Fibroblast of skin of left quadriceps (primary cell): ENCODE results near the gene KIAA0232.

Source experiments
- DNase-seq, 2 experiments: peaks; one replicate each; pipeline ENCODE4 v3.0.0-alpha.2; 2013; ENCODE audit warnings: low read depth in 2 of 2

Gene KIAA0232

DNA sequence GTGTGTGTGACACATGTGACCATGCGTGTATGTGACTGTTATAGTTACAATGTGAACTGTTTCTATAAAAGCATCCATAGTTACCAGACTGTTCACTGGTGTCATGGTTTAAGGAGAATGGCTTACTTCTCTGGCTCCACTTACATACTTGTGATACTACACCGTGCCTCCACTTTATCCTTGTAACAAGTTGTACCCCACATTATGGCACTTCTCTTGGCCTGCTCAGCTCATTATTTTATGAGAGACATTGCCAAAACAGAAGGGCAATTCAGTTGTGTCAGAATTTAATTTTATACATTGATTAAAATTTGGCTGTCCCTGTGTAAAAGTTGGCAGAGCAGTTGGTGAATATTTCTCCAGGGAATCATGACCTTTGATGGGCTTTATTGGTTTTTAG, 64.7 kb downstream of the KIAA0232 start:
- DNase-seq = no peak

DNA sequence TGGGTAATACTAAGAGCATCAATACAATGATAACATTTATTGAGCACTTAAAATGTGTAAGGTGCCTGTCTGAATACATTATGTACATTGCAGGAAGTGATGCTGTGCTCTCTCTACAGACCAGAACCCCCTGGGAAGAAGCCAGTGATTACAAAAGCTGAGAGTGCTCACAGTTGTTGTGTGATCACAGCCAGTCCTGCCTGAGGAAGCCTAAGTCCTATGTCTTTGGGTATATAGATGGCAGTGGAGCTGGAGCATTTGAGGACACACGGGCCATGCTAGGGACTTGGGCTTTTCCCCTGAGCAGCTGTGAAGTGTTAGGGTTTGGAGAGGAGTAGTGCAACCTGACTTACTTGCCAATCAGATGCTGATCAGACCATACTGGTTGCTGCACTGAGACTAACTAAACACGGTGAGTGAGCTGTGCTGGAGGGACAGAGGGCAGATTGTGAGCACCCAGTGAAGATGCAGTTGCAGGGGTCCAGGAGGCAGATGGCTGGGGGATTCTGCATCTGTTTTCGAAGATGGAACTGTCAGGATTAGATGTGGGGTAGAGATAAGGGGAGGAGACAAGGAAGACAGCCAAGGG, 66.3 kb downstream of the KIAA0232 start:
- DNase-seq = no peak

DNA sequence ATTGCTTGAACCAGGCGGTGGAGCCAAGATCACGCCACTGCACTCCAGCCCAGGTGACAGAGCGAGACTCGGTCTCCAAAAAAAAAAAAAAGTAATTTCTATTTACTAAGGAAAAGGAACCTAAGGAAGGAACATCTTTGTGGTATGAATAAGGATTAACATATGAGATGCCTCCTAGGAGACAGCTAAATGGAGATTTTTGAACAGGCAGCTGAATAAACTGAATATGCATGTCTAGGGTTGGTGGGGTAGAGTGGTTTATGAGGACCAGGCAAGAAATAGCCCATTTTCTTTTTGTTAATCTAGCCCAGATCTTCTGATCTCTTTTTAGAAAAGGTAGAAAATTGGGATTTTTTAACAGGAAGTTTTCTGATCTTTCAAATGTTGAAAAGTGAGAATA, 67.2 kb downstream of the KIAA0232 start:
- DNase-seq = no peak

DNA sequence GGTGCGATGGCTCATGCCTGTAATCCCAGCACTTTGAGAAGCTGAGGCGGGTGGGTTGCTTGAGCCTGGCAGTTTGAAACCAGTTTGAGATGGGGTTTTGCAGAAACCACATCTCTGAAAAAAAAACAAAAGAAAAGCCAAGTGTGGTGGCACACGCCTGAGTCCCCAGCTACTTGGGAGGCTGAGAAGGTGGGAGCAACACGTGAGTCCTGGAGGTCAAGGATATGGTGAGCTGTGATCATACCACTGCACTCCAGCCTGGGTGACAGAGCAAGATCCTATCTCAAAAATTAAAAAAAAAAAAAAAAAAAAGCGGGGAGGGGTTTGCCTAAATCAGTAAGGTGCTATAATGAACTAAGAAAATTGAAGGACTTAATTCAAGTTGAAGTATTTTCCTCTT, 68.9 kb downstream of the KIAA0232 start:
- no peak for DNase-seq

DNA sequence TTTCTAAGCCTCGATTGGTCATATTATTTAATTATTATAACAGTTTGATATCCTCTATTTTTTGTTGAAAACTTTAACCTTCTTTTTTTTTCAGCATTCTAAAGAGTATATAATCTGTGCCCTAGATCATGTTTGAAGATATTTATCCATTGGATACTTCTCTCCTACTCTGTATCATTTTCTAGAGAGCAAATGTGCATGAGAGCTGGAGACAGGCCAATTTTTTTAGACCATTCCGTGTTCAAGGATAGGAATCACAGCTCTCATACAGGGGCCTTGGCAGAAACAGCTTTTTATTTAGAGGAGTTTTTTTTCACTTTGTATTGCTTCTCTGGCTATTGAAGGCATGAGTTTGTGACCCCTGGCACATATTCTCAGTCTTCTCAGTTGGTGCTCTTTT, 69.4 kb downstream of the KIAA0232 start:
- DNase-seq = no peak

DNA sequence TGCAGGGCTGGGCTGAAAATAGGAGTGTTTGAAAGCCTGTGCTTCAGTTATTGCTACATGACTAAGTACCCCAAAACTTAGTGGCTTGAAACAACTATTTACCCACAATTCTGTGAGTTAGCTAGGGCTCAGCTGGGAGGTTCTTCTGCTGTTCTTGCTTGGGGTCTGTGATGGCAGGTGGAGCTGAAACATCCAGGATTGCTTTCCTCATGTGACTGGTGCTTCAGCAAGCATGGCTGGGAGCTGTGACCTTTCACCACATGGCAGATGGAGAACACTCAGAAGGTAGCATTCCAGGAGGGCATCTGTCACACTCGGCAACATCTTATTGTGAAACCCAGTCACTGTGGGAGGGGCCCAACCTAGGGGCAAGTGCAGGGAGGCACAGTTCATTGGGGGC, 70.1 kb downstream of the KIAA0232 start:
- DNase-seq = no peak

DNA sequence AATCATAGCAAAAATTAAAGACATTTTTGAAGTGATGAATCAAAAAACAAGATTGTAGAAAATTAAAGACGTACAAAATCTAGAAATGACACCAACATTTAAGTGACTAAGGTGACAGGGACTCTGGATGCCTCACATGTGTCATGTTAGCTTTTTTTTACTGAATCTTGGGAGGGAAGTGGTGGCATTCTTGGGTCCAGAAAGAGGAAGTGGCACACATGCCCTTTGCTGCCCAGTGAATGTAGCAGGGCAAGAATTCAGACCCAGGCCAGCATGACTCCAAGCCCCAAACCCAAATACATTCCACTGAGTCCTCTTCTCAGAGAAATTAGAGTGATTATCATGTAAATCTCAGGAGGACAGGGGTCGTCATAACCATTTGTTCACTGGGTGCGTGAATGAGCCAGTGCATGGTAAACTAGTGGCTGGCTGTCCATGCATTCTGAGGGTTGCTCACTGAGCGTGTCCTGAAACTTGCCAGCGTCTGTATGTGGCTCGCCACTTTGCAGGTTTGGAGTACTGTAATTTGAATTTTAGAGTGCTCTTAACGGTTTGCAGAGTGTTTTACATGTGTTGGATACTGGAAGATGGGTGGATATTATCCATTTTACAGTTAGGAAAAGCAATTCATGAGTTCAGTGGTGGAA, 71.7 kb downstream of the KIAA0232 start:
- DNase-seq = no peak

DNA sequence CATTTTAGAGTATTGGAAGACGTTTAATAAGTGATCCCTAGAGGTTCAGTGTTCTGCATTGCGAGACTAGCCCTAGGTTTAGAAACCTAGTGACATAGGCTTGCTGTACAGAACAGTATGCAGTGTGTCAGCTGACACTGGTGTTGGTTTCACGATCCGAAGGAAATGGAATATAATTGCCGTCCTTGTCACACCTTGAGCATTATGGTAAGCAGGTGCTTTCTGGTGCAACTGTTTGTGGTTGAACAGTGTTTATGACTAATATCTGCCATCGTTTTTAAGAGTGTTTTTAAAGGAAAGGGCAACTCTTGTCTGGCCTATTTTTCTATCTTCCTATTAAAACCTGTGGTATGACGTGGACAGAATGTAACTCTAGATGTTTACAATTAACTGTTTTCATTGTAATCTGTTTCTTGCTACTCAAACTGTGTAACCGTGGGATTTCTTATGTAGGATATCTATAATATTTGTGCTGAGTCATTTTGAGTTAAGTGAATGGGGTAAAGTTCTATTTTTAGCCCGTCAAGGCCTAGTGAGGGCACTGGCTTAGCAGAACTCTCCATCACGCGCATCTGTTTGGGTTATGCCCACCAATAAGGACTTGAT, 73.3 kb downstream of the KIAA0232 start:
- peak; percentile 21 to 29 for DNase-seq

DNA sequence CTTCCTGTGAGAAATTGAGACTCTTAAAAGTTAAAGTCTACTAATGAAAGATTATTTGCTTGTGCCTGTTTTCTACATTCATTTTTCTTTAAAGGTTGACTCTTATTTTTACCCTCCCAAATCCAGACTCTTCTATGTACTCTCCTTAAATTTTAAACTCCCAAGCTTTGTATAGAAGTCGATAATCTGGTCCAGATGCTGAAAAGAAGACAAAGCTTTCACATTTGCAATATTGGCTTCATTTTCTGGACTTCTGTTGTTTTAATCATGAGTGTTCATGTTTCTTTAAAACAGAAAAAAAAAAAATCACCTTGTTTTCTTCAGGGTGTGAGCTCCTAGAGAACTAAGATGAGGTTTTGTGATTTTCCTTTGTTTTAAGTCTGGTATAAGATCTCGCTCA, 73.9 kb downstream of the KIAA0232 start:
- DNase-seq = no peak

DNA sequence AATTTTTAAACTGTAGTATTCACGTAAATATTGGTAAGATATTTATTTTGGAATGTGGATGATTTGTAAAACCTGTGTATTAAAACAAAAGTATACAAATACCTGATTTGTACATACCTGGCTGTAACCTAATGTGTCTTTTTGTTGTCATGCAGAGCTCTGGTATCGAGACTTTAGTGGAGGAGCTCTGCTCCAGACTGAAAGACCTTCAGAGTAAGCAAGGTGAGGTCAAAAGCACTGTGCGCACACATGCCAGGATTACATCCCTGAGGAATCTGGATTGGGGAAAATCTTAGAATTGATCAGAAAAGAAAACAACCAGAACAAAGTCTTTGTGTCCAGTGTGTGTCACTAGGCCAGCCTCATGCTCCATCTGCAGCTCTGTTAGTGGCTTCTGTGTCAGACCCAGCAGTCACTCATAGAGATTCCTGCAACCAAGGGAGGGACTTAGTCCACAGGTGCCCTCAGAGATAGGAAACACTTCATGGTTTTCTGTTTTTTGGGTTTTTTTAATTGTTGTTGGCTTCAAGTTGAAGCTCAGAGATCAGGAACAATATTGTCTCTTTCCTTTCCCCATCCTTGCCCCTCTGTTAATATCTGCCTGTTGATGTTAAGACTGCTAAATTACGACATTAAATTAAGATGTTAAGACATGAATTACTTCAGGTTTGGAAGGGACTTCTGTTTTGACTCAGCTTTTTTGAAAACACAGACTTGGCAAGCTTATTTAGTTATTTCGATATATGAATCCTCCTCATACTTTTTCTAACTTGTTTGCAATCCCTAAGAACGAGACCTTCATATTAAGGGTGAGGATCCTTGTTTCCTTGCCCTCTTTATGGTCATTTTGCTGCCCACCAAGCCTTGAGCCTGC, 74.7 kb downstream of the KIAA0232 start:
- DNase-seq = no peak

DNA sequence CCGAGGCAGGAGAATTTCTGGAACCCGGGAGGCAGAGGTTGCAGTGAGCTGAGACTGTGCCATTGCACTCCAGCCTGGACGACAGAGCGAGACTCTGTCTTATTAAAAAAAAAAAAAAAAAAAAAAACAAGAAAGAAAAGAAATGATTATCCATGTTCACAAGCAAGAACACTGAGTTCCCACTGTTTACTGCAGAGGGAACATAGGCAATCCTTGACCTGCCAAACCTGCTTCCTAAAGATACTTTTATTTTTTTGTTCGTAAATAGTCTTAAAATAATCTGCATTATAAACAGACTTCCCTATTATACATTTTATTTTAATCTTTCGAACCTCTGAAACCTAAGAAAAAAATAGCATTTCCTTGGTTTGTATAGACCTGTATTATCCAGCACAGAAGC, 76.5 kb downstream of the KIAA0232 start:
- no peak for DNase-seq

DNA sequence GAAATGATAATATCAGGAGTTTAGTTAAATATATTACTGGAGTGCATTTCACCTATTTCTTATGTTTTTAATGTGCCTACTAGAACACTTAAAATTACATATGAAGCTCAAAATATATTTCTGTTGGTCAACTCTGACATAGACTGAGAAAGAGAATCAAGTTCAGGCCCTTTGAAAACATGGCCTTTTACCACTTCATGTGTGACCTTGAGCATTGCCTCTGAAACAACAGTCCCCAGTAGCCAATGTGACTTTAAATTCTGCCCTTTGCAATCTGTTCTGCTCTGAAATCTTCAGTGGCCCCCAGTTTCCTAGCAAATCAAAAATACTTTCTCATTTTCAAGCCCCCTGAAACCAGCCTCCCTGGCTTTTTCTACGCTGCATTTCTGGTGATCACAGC, 77.0 kb downstream of the KIAA0232 start:
- no peak for DNase-seq

DNA sequence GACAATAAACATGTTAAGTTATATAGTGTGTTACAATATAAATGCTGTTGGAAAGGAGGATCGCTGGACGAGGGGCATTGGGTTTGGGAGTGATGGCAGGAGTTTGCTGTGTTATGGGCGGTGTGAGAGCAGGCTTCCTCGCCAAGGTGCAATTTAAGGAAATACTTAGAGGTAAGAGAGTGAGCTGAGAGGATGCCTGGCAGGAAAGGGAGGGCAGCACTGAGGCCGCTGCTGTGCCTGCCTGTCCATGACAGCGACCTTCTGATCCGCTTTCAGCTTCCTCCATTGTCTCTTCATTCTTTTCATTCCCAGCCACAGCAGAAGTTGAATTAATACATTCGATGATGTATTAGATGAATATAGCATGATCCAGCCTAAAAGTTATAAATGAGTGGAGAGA, 85.9 kb downstream of the KIAA0232 start:
- no peak for DNase-seq

DNA sequence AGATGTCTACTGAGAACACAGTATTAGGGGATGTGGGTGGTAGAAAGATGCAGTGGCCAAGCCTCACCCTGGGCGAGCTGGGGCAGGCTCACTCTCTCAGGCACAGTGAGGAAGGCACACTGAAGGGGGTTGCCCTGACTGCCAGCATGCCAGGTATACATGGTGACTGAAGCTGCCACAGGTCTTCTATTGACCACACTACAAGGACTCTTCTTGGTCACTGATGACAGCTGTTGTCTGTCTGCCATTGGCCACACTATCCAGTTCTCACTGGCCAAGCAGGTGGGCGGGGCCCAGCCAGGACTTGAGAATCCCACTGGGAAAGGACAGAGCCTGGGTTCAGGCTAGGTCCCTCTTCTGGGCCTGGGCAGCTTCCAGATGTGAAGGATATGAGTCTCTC, 87.4 kb downstream of the KIAA0232 start:
- no peak for DNase-seq

DNA sequence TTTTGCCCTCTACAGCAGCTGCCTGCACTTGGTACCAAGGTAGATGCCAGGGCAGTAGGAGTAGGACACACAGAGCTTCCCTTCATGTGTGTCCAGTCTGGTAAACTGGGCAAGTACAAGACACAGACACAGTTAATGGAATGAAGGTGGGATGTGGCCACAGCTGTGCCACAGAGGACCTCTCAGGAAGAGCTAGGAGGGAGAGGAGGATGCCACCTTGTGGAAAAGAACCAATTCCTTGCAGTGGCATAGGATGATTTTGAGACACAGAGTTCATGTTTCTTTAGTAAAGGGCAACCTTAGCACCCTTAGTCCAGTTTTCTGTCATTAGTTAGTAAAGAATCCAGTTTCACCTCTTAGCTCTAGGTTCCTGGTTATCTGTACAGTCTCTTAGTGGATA, 90.8 kb downstream of the KIAA0232 start:
- no peak for DNase-seq

DNA sequence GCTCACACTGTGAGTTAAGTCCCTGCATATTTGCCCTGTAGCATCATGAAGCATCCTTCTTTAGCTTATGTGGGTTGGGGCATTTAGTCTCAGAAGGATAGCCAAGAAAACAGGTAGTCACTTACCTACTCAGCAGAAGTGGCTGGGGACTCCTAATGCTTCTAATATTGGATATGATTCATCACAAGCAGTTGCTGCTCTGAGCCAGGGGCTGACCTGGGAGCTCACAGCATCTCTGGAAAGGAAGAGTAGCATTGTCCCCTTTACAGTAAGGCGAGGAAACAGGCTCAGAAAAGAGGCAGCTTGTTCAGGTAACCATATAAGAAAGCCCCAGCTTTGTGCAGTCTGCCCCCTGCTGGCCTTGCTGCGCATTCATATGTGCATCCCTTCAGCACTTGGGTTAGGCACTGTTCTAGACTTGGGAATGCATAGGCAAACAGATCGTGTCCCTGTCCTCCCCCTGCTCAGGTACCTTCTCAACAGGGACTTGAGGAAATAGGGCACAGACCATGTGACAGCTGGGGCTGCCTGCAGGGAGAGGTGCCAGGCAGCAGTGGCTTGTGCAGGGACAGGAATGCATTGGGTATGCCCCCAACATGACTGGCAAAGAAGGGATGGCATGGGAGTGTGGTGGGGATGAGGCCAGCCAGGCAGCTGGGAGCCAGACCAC, 91.4 kb downstream of the KIAA0232 start:
- DNase-seq = no peak

DNA sequence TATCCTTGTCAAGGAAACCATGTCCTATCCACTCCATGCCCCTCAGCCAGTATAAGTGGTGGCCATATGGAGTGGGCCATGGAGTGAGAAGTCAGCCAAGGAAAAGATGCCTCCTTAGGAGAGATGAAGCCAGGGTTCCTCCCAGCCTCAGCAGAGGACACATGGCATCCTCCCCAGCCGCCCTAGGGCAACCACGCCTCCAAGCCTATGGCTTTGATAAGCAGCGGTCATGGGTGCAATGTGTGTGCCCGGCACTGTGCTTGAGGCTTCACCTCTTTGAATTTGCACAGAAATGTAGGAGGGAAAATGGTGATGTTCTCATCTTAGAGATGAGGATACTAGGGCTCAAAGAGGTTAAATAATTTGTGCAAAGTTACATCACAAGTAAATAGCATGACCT, 92.5 kb downstream of the KIAA0232 start:
- no peak for DNase-seq

DNA sequence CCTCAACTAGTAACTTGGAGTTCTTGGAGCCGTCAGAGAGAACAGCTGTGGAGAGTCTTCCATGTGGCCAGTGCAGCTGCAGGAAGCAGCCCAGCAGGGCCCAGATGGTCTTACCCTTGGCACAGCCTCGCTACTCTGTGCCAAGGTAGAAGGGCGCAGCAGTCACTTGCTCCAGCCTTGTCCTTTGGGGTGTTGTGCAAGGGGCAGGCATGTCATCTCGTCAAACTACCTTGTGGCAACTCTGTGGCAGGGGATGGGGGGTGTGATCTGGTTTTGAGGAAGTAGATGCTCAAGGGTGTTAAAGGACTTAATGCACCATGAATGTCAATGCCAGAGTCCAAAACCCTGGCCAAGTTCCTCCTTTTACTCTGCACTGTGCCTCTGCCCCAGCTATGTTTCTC, 92.9 kb downstream of the KIAA0232 start:
- DNase-seq = no peak

DNA sequence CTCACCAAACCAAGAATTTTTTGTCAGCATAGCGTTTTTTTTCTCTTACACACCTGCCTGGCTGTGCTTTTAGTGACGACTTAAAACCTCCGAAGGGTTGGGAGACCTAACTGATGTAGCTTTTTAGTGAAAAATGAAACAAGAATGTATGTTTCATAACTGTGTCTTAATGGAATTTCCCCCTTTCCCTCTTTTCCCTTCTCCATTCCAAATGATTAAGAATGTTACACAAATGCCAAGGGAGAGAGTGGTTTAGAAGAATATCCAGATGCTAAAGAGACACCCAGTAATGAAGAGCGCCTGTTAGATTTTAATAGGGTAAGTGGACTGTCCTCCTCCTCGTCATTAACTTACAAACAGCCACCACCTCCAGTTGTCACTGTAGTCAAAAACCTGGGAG, 93.9 kb downstream of the KIAA0232 start:
- DNase-seq = no peak

DNA sequence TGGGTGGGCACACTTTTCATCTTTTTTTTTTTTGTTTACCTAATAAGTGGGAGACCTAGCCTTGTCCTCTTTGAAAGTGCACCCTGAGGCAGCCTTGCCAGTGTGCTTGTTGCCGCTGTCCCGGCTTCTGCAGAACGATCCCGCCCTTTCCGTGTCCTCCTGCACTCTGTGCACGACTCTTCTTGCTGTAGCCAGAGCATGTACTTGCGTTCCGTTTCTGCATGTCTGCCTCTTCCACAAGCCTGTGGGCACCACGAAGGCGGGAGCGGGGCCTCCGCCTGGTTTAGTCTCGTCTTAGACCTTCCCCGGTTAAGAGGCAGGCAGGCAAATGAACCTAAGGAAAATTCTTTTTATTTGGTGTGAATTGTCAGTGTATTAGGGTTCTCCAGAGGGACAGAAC, 94.5 kb downstream of the KIAA0232 start:
- DNase-seq = no peak

DNA sequence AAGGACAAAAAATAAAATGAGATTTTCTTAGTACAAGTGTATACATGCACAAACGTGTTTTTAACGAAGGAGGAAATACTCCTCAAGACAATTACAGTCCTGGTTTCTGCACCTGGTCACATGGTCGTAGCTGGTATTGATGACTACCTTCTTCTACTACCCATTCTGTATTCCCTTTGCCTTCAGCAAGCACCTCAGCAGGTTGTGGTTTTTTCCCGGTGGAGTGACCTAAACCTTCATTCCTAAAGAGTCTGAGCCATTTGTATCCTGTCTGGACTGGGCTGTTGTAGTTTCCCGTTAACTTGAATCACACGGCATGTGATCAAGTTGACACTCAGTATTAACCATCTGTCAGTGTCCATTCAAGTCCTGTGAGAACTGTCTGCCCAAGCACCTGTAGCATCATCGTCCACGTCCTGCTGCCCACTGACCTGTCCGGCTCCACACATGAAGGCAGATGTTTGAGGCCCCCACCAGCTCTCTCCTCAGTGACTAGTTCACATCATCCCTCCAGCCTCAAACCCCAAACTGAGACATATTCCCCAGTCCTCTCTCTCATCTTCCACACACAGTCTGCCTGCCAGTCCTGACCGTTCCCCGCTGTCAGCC, 96.0 kb downstream of the KIAA0232 start:
- no peak for DNase-seq

DNA sequence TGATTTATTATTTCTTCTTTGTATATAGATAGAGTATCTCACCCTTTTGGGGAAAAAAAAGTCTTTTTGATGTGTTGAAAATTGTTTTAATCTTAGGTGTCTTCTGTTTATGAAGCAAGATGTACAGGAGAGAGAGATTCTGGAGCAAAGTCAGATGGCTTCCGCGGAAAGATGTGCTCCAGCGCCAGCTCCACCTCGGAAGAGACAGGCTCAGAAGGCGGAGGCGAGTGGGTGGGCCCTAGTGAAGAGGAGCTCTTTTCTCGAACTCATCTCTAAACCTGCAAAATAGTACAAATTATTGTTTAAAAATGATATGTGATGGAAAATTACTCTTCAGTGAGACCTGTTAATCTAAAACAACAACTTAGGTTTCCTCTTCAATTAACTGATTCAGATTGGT, 98.2 kb downstream of the KIAA0232 start:
- no peak for DNase-seq
